WTC11 (cell line): ENCODE measurements around the gene DDC. TPM values are rescaled to one million over a fixed set of nuclear protein-coding genes. Genes with fewer than 3 reads are reported as not detected.

Source experiments
- ATAC-seq: fragments of 200-7000 bp; cut with Tn5 transposase; 2 replicates; pipeline ENCODE4 v1.10.0; 2021; ENCODE audit warnings: mild to moderate bottlenecking, moderate library complexity
- CTCF ChIA-PET: fragments of 300-600 bp; sonication (Branson Sonifier 250); formaldehyde crosslinking; loops from one replicate; lab custom pipeline; 2021; ENCODE audit warnings: antibody characterized with exemption; lab: Charles Lee
- POLR2A ChIA-PET: fragments of 350-600 bp; sonication (Branson Sonifier 250); formaldehyde crosslinking; loops from one replicate; lab custom pipeline; 2021; ENCODE audit warnings: antibody characterized with exemption; lab: Charles Lee
- DNase-seq: peaks from one replicate; pipeline ENCODE4 v3.0.0; 2021; ENCODE audit warnings: low spot score
- H3K27ac Mint-ChIP-seq: 2 replicates; pipeline ENCODE4 v1.8.0; 2021; ENCODE audit warnings: mixed read lengths
- H3K27me3 Mint-ChIP-seq: 2 replicates; pipeline ENCODE4 v1.8.0; 2021; ENCODE audit warnings: low read depth, mild to moderate bottlenecking, moderate library complexity, mixed read lengths
- H3K36me3 Mint-ChIP-seq: 2 replicates; pipeline ENCODE4 v1.8.0; 2021; ENCODE audit warnings: mixed read lengths
- H3K4me1 Mint-ChIP-seq: 2 replicates; pipeline ENCODE4 v1.8.0; 2022; ENCODE audit warnings: mixed read lengths
- H3K4me3 Mint-ChIP-seq: 2 replicates; pipeline ENCODE4 v1.8.0; 2021; ENCODE audit warnings: mild to moderate bottlenecking, moderate library complexity, mixed read lengths
- H3K9me3 Mint-ChIP-seq: 2 replicates; pipeline ENCODE4 v1.8.0; 2021; ENCODE audit warnings: mixed read lengths
- AFF4 ChIP-seq: sonication (generic); formaldehyde crosslinking; IDR thresholded peaks from 2 replicates; pipeline ENCODE4 v1.8.1; 2023; ENCODE audit warnings: mild to moderate bottlenecking, missing genetic modification reagents, borderline replicate concordance
- CBFB ChIP-seq: sonication (generic); formaldehyde crosslinking; IDR thresholded peaks from 2 replicates; pipeline ENCODE4 v1.8.1; 2022; ENCODE audit warnings: mild to moderate bottlenecking, low read depth, missing genetic modification reagents
- CREB1 ChIP-seq: sonication (generic); formaldehyde crosslinking; IDR thresholded peaks from 2 replicates; pipeline ENCODE4 v1.8.0; 2023; ENCODE audit warnings: mild to moderate bottlenecking, missing genetic modification reagents
- CREM ChIP-seq: sonication (generic); formaldehyde crosslinking; IDR thresholded peaks from 2 replicates; pipeline ENCODE4 v1.8.1; 2022; ENCODE audit warnings: mild to moderate bottlenecking, missing genetic modification reagents, moderate library complexity
- GABPB1 ChIP-seq: sonication (generic); formaldehyde crosslinking; IDR thresholded peaks from 2 replicates; pipeline ENCODE4 v1.8.1; 2023; ENCODE audit warnings: mild to moderate bottlenecking, missing genetic modification reagents
- IRF2 ChIP-seq: sonication (generic); formaldehyde crosslinking; IDR thresholded peaks from 2 replicates; pipeline ENCODE4 v1.8.0; 2022; ENCODE audit warnings: low read depth, missing genetic modification reagents, borderline replicate concordance
- JUN ChIP-seq: sonication (generic); formaldehyde crosslinking; IDR thresholded peaks from 2 replicates; pipeline ENCODE4 v1.8.0; 2023; ENCODE audit warnings: mild to moderate bottlenecking, missing genetic modification reagents
- NFATC4 ChIP-seq: fragments of 250-450 bp; sonication (Bioruptor Pico); IDR thresholded peaks from 2 replicates; pipeline ENCODE4 v1.9.0; 2021; ENCODE audit warnings: mild to moderate bottlenecking
- NFE2L1 ChIP-seq: sonication (generic); formaldehyde crosslinking; IDR thresholded peaks from 2 replicates; pipeline ENCODE4 v1.8.1; 2023; ENCODE audit warnings: missing genetic modification reagents
- NFYB ChIP-seq: sonication (generic); formaldehyde crosslinking; conservative IDR thresholded peaks from 2 replicates; pipeline ENCODE4 v1.8.0; 2022; ENCODE audit warnings: low read depth, missing genetic modification reagents
- PREB ChIP-seq: sonication (generic); formaldehyde crosslinking; IDR thresholded peaks from 2 replicates; pipeline ENCODE4 v1.8.1; 2022; ENCODE audit warnings: mild to moderate bottlenecking, missing genetic modification reagents, moderate library complexity, borderline replicate concordance
- RORB ChIP-seq: fragments of 250-450 bp; sonication (Bioruptor Pico); IDR thresholded peaks from 2 replicates; pipeline ENCODE4 v1.9.0; 2021; ENCODE audit warnings: mild to moderate bottlenecking
- SP1 ChIP-seq: sonication (generic); formaldehyde crosslinking; conservative IDR thresholded peaks from 2 replicates; pipeline ENCODE4 v1.8.1; 2022; ENCODE audit warnings: missing genetic modification reagents
- STAT6 ChIP-seq: sonication (generic); formaldehyde crosslinking; conservative IDR thresholded peaks from 2 replicates; pipeline ENCODE4 v1.8.1; 2023; ENCODE audit warnings: mild to moderate bottlenecking, low read depth, missing genetic modification reagents, moderate library complexity
- ZNF263 ChIP-seq: sonication (generic); formaldehyde crosslinking; IDR thresholded peaks from 2 replicates; pipeline ENCODE4 v1.8.1; 2022; ENCODE audit warnings: low read depth, mild to moderate bottlenecking, moderate library complexity, missing genetic modification reagents
- ZNF396 ChIP-seq: fragments of 250-450 bp; sonication (Bioruptor Pico); IDR thresholded peaks from 2 replicates; pipeline ENCODE4 v1.8.0; 2021; ENCODE audit warnings: mild to moderate bottlenecking, moderate library complexity, borderline replicate concordance
- ZNF532 ChIP-seq: fragments of 250-450 bp; sonication (Bioruptor Pico); IDR thresholded peaks from 2 replicates; pipeline ENCODE4 v1.9.0; 2021; ENCODE audit warnings: mild to moderate bottlenecking, borderline replicate concordance
- total RNA-seq: library from RNA; stranded (reverse); gene quantifications from 3 replicates; pipeline ENCODE4 v1.2.3, GENCODE V29; 2021
- TF ChIP-seq, protein P1 (sequence below): sonication (generic); formaldehyde crosslinking; IDR thresholded peaks from 2 replicates; pipeline ENCODE4 v1.8.1; 2023; ENCODE audit warnings: mild to moderate bottlenecking, moderate library complexity, missing genetic modification reagents

DDC gene
- total RNA-seq, 1 experiment from 2014 or later: not detected

- CTCF ChIA-PET: no interaction called here
- no peak overlapping the region for H3K4me3 Mint-ChIP-seq
- no peak for ATAC-seq
- no peaks in the 10 kb centered on the region for H3K27me3 Mint-ChIP-seq
- no peaks in the 10 kb centered on the region for H3K36me3 Mint-ChIP-seq
- POLR2A ChIA-PET: no interaction called here
- TF ChIP-seq CBFB (no peak), AFF4 (no peak), ZNF396 (no peak), JUN (CRISPR knock-in tag) (no peak), PREB (CRISPR knock-in tag) (no peak), NFATC4 (CRISPR knock-in tag) (no peak), IRF2 (no peak), ZNF532 (CRISPR knock-in tag) (no peak), CREB1 (CRISPR knock-in tag) (no peak), GABPB1 (CRISPR knock-in tag) (no peak), SP1 (CRISPR knock-in tag) (no peak), STAT6 (CRISPR knock-in tag) (no peak), RORB (CRISPR knock-in tag) (no peak), ZNF263 (no peak), CREM (CRISPR knock-in tag) (no peak), NFYB (CRISPR knock-in tag) (no peak), NFE2L1 (CRISPR knock-in tag) (no peak)
- TF ChIP-seq, protein P1, sequence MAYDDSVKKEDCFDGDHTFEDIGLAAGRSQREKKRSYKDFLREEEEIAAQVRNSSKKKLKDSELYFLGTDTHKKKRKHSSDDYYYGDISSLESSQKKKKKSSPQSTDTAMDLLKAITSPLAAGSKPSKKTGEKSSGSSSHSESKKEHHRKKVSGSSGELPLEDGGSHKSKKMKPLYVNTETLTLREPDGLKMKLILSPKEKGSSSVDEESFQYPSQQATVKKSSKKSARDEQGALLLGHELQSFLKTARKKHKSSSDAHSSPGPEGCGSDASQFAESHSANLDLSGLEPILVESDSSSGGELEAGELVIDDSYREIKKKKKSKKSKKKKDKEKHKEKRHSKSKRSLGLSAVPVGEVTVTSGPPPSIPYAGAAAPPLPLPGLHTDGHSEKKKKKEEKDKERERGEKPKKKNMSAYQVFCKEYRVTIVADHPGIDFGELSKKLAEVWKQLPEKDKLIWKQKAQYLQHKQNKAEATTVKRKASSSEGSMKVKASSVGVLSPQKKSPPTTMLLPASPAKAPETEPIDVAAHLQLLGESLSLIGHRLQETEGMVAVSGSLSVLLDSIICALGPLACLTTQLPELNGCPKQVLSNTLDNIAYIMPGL (CRISPR knock-in tag): no peak
- TF ChIP-seq, all 79 proteins: peak for 0
- no peak overlapping the region for H3K27ac Mint-ChIP-seq
- DNase-seq: no peak
- H3K9me3 Mint-ChIP-seq: peaks cover 2% of the 10 kb centered on the region
- H3K4me1 Mint-ChIP-seq: peaks cover 14% of the 10 kb centered on the region
Measured at GRCh38 chr7:50554431-50555322, 10.5 kb downstream of the DDC start.
